ENCODE results near the gene CTAGE6.
"Not testable (repeated sequence)": the region's sequence is repeated elsewhere in the genome, so short reads cannot be mapped to it uniquely, and the experiment has no call there.

The CTAGE6 gene, protein sequence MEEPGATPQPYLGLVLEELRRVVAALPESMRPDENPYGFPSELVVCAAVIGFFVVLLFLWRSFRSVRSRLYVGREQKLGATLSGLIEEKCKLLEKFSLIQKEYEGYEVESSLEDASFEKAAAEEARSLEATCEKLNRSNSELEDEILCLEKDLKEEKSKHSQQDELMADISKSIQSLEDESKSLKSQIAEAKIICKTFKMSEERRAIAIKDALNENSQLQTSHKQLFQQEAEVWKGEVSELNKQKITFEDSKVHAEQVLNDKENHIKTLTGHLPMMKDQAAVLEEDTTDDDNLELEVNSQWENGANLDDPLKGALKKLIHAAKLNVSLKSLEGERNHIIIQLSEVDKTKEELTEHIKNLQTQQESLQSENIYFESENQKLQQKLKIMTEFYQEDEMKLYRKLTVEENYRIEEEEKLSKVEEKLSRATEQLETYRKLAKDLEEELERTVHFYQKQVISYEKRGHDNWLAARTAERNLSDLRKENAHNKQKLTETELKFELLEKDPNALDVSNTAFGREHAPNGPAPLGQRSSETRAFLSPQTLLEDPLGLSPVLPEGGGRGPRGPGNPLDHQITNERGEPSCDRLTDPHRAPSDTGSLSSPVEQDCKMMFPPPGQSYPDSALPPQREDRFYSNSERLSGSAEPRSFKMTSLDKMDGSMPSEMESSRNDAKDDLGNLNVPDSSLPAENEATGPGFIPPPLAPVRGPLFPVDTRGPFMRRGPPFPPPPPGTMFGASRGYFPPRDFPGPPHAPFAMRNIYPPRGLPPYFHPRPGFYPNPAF

DNA sequence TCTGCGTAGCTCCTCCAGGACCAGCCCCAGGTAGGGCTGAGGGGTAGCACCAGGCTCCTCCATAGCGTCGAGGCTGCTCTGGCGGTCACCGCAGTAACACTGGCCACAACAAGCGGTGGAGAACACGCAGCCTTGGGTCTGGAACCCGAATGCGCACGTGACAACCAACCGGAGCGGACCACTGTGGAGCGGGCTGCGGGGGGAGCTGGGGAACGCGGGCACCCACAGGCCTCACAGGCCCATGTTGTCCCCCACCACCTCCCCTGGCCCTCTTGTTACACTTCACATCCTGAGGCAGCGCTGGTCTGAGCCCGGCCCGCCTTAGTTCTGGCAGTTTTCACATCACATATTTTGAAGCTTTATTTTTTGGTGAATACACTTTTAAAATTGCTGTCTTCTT is at the start of gene CTAGE6:
Gene CTAGE6 (minus strand): TSS at position 101 of the 400 bp plus-strand sequence. CDS start 38 bp downstream, at position 63.
- not testable (repeated sequence) for H3K27ac ChIP-seq (ENCODE audit: low read depth, low read length); H3K9me3 ChIP-seq (ENCODE audit: control insufficient read depth in 1 of 2, low read length in 2 of 2); H3K27me3 ChIP-seq (ENCODE audit: control insufficient read depth in 1 of 2, insufficient read depth in 2 of 2, low read length in 2 of 2); H3K9ac ChIP-seq (ENCODE audit: low read depth in 1 of 2, low read length in 2 of 2); H3K36me3 ChIP-seq (ENCODE audit: control insufficient read depth in 1 of 2, insufficient read depth in 2 of 2, low read length in 2 of 2); H3K4me3 ChIP-seq (ENCODE audit: low read depth in 1 of 2, low read length in 2 of 2); H3K4me1 ChIP-seq (ENCODE audit: control insufficient read depth in 1 of 2, insufficient read depth in 2 of 2, low read length in 2 of 2)

DNA sequence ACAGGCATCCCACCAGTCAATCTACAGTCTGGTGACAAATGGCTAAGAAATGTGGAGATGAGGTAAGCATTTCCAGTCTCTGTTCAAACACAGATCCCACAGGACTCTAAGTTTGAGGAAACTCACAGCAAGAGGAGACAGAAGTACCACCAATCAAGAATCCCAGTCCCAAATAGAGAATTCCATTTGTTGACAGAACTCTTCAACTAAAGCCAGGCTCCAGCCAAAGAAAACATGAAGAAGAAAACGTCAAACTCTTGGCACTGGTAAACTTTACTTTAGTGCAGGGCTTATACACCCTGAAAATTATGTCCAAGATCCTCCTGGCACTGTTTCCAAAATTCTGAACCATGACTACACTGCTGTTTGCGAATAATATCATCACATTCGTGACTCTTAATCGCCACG is 49.2 kb upstream of the CTAGE6 start:
- H3K27ac ChIP-seq (ENCODE audit: low read depth, low read length); H3K36me3 ChIP-seq (ENCODE audit: control insufficient read depth in 1 of 2, insufficient read depth in 2 of 2, low read length in 2 of 2); H3K9me3 ChIP-seq (ENCODE audit: control insufficient read depth in 1 of 2, low read length in 2 of 2); H3K27me3 ChIP-seq (ENCODE audit: control insufficient read depth in 1 of 2, insufficient read depth in 2 of 2, low read length in 2 of 2); H3K4me3 ChIP-seq (ENCODE audit: low read depth in 1 of 2, low read length in 2 of 2); H3K9ac ChIP-seq (ENCODE audit: low read depth in 1 of 2, low read length in 2 of 2); H3K4me1 ChIP-seq (ENCODE audit: control insufficient read depth in 1 of 2, insufficient read depth in 2 of 2, low read length in 2 of 2): not testable (repeated sequence)

DNA sequence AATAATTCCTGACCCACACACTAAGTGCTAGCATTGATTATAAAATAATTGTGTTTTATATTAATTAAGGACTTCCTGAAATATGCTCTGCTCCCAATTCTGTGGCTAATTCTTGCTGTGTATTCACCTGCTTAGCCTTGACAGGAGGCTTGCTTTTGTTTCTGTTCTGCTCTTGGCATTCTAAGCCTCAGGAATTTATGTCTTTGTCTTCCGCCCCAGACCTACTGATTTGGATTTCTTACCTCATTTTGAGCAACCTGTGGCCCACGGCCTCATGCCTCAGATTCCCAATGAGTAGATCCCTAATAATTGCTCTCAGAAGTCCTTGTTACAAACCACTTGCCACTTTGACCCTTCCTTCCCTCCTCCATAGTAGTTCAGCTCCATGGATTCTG is 40.4 kb upstream of the CTAGE6 start:
- not testable (repeated sequence) for H3K36me3 ChIP-seq (ENCODE audit: control insufficient read depth in 1 of 2, insufficient read depth in 2 of 2, low read length in 2 of 2); H3K9me3 ChIP-seq (ENCODE audit: control insufficient read depth in 1 of 2, low read length in 2 of 2); H3K4me3 ChIP-seq (ENCODE audit: low read depth in 1 of 2, low read length in 2 of 2); H3K9ac ChIP-seq (ENCODE audit: low read depth in 1 of 2, low read length in 2 of 2); H3K27ac ChIP-seq (ENCODE audit: low read depth, low read length); H3K27me3 ChIP-seq (ENCODE audit: control insufficient read depth in 1 of 2, insufficient read depth in 2 of 2, low read length in 2 of 2); H3K4me1 ChIP-seq (ENCODE audit: control insufficient read depth in 1 of 2, insufficient read depth in 2 of 2, low read length in 2 of 2)

DNA sequence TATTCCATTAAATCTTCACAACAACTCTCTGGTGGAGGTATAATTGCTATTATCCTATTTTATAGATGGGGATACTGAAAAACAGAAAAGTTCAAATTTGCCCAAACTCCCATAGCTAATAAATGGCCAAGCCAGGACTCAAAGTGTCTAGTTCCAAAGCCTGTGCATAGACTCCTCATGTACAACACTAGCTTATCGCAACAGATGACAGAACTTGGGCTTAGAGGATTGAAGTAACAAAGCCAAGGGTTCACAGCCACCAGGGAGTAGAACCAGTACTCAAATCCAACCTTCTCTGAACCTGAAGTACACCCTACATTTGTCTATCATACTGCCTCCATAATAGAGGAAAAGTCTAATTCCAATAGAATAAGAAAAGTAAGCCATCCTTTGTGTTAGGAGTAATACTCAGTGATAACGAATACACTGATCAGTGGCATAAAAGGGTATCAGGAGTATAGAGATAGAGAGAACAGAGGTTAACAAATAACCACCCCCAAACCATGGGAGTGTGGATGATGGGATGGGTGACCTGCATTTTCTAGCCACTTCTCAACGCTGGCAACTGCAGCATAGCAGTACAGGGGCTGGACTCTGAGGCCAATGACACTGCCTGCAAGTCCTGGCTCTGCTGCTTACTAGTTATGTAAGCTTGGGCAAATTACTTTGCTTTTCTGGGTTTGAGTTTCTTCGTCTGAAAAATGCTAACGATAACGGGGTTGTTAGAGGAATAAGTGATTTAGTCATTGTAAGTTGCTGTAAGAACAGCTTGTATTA is 39.8 kb upstream of the CTAGE6 start:
- not testable (repeated sequence) for H3K9me3 ChIP-seq (ENCODE audit: control insufficient read depth in 1 of 2, low read length in 2 of 2); H3K27me3 ChIP-seq (ENCODE audit: control insufficient read depth in 1 of 2, insufficient read depth in 2 of 2, low read length in 2 of 2); H3K36me3 ChIP-seq (ENCODE audit: control insufficient read depth in 1 of 2, insufficient read depth in 2 of 2, low read length in 2 of 2); H3K27ac ChIP-seq (ENCODE audit: low read depth, low read length); H3K4me1 ChIP-seq (ENCODE audit: control insufficient read depth in 1 of 2, insufficient read depth in 2 of 2, low read length in 2 of 2); H3K9ac ChIP-seq (ENCODE audit: low read depth in 1 of 2, low read length in 2 of 2); H3K4me3 ChIP-seq (ENCODE audit: low read depth in 1 of 2, low read length in 2 of 2)

DNA sequence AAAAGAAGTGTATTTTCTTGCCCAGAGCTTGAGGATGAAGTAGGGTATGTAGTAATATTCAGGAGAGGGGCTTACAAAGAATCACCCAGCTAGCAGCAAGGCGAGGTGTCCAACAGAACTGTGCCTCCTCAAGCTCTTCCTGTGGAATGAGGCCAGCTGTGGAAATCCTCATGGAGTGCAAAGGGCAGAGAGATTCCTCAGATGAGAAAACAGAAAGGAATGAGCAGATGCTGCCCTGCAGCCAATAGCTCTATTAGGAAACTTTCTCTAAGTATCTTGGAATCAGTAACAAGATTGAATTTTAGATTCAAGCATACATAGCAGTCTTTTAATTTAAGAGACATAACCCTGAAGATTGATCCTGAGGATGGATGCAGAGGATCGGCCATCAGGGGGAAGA is 38.2 kb upstream of the CTAGE6 start:
- not testable (repeated sequence) for H3K4me3 ChIP-seq (ENCODE audit: low read depth in 1 of 2, low read length in 2 of 2); H3K9ac ChIP-seq (ENCODE audit: low read depth in 1 of 2, low read length in 2 of 2); H3K27me3 ChIP-seq (ENCODE audit: control insufficient read depth in 1 of 2, insufficient read depth in 2 of 2, low read length in 2 of 2); H3K9me3 ChIP-seq (ENCODE audit: control insufficient read depth in 1 of 2, low read length in 2 of 2); H3K4me1 ChIP-seq (ENCODE audit: control insufficient read depth in 1 of 2, insufficient read depth in 2 of 2, low read length in 2 of 2); H3K27ac ChIP-seq (ENCODE audit: low read depth, low read length); H3K36me3 ChIP-seq (ENCODE audit: control insufficient read depth in 1 of 2, insufficient read depth in 2 of 2, low read length in 2 of 2)

DNA sequence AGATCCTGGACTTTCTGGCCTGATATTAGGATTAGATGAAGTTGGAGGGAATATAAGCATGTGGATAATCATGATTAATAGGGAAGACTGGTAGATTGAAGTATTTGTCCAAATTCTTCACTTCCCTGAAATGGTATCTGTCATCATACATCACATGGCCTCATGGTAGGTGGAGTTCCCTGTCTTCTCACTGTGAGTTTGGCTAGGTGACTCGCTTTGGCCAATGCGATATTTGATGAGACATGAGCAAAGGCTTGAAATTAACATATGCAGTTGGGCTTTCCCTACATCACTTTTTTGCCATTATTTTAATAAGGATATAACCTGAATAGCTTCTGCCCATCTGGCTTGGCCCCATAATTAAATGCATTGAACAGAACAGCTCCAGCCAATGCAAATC is 35.1 kb upstream of the CTAGE6 start:
- not testable (repeated sequence) for H3K4me3 ChIP-seq (ENCODE audit: low read depth in 1 of 2, low read length in 2 of 2); H3K4me1 ChIP-seq (ENCODE audit: control insufficient read depth in 1 of 2, insufficient read depth in 2 of 2, low read length in 2 of 2); H3K9me3 ChIP-seq (ENCODE audit: control insufficient read depth in 1 of 2, low read length in 2 of 2); H3K36me3 ChIP-seq (ENCODE audit: control insufficient read depth in 1 of 2, insufficient read depth in 2 of 2, low read length in 2 of 2); H3K27ac ChIP-seq (ENCODE audit: low read depth, low read length); H3K9ac ChIP-seq (ENCODE audit: low read depth in 1 of 2, low read length in 2 of 2); H3K27me3 ChIP-seq (ENCODE audit: control insufficient read depth in 1 of 2, insufficient read depth in 2 of 2, low read length in 2 of 2)

DNA sequence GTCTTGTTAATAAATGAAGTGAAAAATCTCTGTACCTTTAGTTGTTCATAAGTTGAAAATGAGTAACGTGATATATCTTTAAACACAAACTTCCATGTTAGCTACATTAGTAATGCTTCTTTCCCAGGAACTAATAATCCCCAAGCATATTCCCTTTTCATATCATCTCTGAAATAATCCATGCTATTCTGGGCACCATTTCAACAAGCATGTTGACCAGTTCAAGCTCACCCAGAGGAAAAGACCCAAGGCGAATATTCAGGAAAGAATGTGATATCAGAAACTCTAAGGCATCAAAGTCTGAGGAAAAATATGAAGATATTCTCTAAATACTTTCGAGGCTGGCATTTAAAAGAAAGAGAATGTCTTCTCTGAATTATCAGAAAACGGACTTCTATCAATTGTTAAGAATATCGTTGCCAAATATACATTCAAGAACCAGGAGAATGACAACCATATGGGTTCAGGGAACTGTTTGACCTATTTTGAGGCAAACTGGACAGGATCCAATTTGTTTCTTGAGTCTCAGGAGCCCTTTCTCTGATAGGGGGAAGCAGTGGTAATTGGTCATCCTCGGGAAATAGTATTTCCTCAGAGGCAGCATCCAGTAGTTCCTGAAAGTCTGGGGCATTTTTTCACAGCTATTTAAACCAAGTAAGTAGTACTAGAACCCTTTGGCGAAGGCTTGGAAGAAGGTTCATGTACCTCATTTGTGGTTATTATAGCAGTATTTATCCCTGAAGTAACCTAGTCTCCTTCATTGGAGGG is 28.1 kb upstream of the CTAGE6 start:
- H3K27ac ChIP-seq (ENCODE audit: low read depth, low read length); H3K9me3 ChIP-seq (ENCODE audit: control insufficient read depth in 1 of 2, low read length in 2 of 2); H3K27me3 ChIP-seq (ENCODE audit: control insufficient read depth in 1 of 2, insufficient read depth in 2 of 2, low read length in 2 of 2); H3K9ac ChIP-seq (ENCODE audit: low read depth in 1 of 2, low read length in 2 of 2); H3K4me1 ChIP-seq (ENCODE audit: control insufficient read depth in 1 of 2, insufficient read depth in 2 of 2, low read length in 2 of 2); H3K4me3 ChIP-seq (ENCODE audit: low read depth in 1 of 2, low read length in 2 of 2); H3K36me3 ChIP-seq (ENCODE audit: control insufficient read depth in 1 of 2, insufficient read depth in 2 of 2, low read length in 2 of 2): not testable (repeated sequence)

DNA sequence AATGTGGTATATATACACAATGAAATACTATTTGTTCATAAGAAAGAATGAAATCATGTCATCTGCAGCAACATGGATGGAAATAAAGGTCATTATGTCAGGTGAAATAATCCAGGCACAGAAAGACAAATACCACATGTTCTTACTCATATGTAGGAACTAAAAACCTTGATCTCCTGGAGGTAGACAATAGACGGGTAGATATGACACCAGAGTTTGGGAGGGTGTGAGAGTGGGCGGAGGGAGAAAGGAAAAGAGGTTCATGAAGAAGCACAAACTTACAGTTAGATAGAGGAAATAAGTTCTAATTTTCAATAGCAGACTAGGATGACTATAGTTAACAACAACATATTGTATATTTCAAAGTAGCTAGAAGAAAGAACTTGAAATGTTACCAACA is 22.1 kb upstream of the CTAGE6 start:
- not testable (repeated sequence) for H3K4me3 ChIP-seq (ENCODE audit: low read depth in 1 of 2, low read length in 2 of 2); H3K4me1 ChIP-seq (ENCODE audit: control insufficient read depth in 1 of 2, insufficient read depth in 2 of 2, low read length in 2 of 2); H3K9ac ChIP-seq (ENCODE audit: low read depth in 1 of 2, low read length in 2 of 2); H3K27ac ChIP-seq (ENCODE audit: low read depth, low read length); H3K36me3 ChIP-seq (ENCODE audit: control insufficient read depth in 1 of 2, insufficient read depth in 2 of 2, low read length in 2 of 2); H3K27me3 ChIP-seq (ENCODE audit: control insufficient read depth in 1 of 2, insufficient read depth in 2 of 2, low read length in 2 of 2); H3K9me3 ChIP-seq (ENCODE audit: control insufficient read depth in 1 of 2, low read length in 2 of 2)

DNA sequence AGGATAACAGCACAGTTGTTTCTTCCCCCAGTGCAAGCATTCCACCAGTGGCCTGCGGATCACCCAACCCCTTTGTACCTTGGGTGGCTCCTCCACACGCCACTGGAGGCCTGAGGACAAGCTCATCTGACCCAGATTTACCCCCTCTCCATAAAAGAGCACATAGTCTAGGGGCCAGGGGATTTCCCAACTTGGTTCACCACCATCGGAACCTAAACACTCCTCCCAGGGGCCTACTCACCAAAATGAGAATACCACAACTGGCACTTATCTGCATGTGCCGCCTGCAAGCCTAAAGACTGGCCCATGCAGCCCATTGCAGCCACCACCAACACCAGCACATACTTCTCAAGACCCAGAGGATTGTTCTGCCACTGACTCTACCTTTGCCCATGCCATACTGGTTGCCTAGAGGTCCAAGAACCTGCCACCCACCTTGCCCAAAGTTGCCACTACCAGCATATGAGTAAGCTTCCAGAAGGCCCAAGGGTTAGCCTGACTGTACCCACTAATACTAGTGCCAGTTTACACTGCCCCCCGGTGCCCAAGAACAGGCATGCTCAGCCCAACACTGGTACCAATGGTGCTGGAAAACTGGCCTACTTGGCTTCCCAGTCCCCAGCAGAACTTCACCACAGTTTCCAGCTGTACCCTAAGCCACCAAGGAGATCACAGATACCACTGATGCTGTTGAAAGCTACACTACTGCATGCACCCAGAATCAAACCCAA is 15.4 kb upstream of the CTAGE6 start:
- H3K36me3 ChIP-seq (ENCODE audit: control insufficient read depth in 1 of 2, insufficient read depth in 2 of 2, low read length in 2 of 2); H3K9ac ChIP-seq (ENCODE audit: low read depth in 1 of 2, low read length in 2 of 2): not testable (repeated sequence)

More for the DNA sequence above, 15.4 kb upstream of the CTAGE6 start:
- not testable (repeated sequence) for H3K9me3 ChIP-seq (ENCODE audit: control insufficient read depth in 1 of 2, low read length in 2 of 2); H3K4me1 ChIP-seq (ENCODE audit: control insufficient read depth in 1 of 2, insufficient read depth in 2 of 2, low read length in 2 of 2); H3K27me3 ChIP-seq (ENCODE audit: control insufficient read depth in 1 of 2, insufficient read depth in 2 of 2, low read length in 2 of 2); H3K4me3 ChIP-seq (ENCODE audit: low read depth in 1 of 2, low read length in 2 of 2); H3K27ac ChIP-seq (ENCODE audit: low read depth, low read length)
